ENCODE data around the gene KIAA0930. TPM values are rescaled to one million over a fixed set of nuclear protein-coding genes. Genes with fewer than 3 reads are reported as not detected.

The KIAA0930 gene
- total and polyA plus RNA-seq, 2 of the 4 experiments (the other 2 are of a cell fraction) = 25.3 to 34.1 TPM

GRCh38 chr22:45157907-45158306 lies 82.8 kb downstream of the KIAA0930 start:
- H4K8ac ChIP-seq (ENCODE audit: low read depth in 2 of 2, low read length in 2 of 2) = no peak overlapping the region
- peaks cover 20% of the 10 kb centered on the region for H3K4me1 ChIP-seq (ENCODE audit: control insufficient read depth, insufficient read depth, low read length)
- no peak overlapping the region for H2AK5ac ChIP-seq (ENCODE audit: low read depth, low read length)
- no peak overlapping the region for H3K4me3 ChIP-seq (ENCODE audit: insufficient read depth, low read depth, low read length)
- no peak overlapping the region for H3K23ac ChIP-seq (ENCODE audit: low read depth, low read length)
- no peak overlapping the region for H2BK20ac ChIP-seq (ENCODE audit: low read depth, low read length)
- no peak overlapping the region for H3K27ac ChIP-seq (ENCODE audit: insufficient read depth, low read length)
- CTCF ChIA-PET = no interaction called here
- H3K14ac ChIP-seq (replicated peaks; ENCODE audit: low read depth, low read length) = no peak overlapping the region
- no CpG with 5 or more reads among the region's 3 CpGs for WGBS, 2 experiments (ENCODE audit: extremely low coverage in 2 of 2, insufficient read length in 1 of 2)
- no peak overlapping the region for H3K4ac ChIP-seq (ENCODE audit: low read depth, low read length)
- H2BK120ac ChIP-seq (ENCODE audit: low read depth, low read length) = no peak overlapping the region
- peaks cover 8% of the 10 kb centered on the region for H3K36me3 ChIP-seq (ENCODE audit: control insufficient read depth, insufficient read depth, low read length)
- no peaks in the 10 kb centered on the region for H3K9me3 ChIP-seq (ENCODE audit: control insufficient read depth, insufficient read depth, low read length)
- peaks cover 34 to 78% of the 10 kb centered on the region in 2 experiments for H3K79me1 ChIP-seq (ENCODE audit: low read depth in 1 of 2, low read length in 2 of 2)
- peaks cover 24% of the 10 kb centered on the region for H3K9me1 ChIP-seq (ENCODE audit: insufficient read depth, low read length)
- POLR2A ChIA-PET (ENCODE audit: unreplicated experiment) = interaction anchor here (0.7 kb wide), 1 partner anchor 23 kb away, joined by 4 read pairs; no protein-coding TSS in a partner anchor
- no peak overlapping the region for H2BK15ac ChIP-seq (ENCODE audit: low read depth, low read length)
- no peak overlapping the region for H2BK5ac ChIP-seq (ENCODE audit: low read depth, low read length, poor library complexity, severe bottlenecking)
- TF ChIP-seq MAFK (IDR thresholded peaks at IDR 0.05; ENCODE audit: low read depth, low read length) (no peak), MXI1 (IDR thresholded peaks at IDR 0.05; ENCODE audit: borderline replicate concordance, low read depth, low read length) (no peak), ELK1 (IDR thresholded peaks at IDR 0.05; ENCODE audit: borderline replicate concordance, low read depth, low read length) (no peak), RCOR1 (IDR thresholded peaks at IDR 0.05; ENCODE audit: insufficient replicate concordance, low read length) (no peak), CEBPB (IDR thresholded peaks at IDR 0.05; ENCODE audit: low read depth, low read length) (no peak), MAZ (IDR thresholded peaks at IDR 0.05; ENCODE audit: borderline replicate concordance, low read depth, low read length) (no peak), CTCF (conservative IDR thresholded peaks at IDR 0.05; ENCODE audit: low read depth, low read length) (no peak), RAD21 (IDR thresholded peaks at IDR 0.05; ENCODE audit: low read length) (no peak), RFX5 (IDR thresholded peaks at IDR 0.05; ENCODE audit: low read depth, low read length) (no peak), SMC3 (IDR thresholded peaks at IDR 0.05; ENCODE audit: low read depth, low read length) (no peak), CHD1 (IDR thresholded peaks at IDR 0.05; ENCODE audit: low read depth, low read length) (no peak), NFE2L2 (IDR thresholded peaks at IDR 0.05; ENCODE audit: low read depth, low read length) (no peak)
- no peak overlapping the region for H3K56ac ChIP-seq (ENCODE audit: extremely low read depth, insufficient read depth, low read length)
- ATAC-seq (ENCODE audit: low read depth) (no peak), DNase-seq (no peak)
- H3K18ac ChIP-seq (ENCODE audit: low read depth, low read length) = no peak overlapping the region
- no peak overlapping the region for H4K91ac ChIP-seq (ENCODE audit: insufficient read depth, low read depth, low read length)
- intact Hi-C loops (cut with micrococcal nuclease) = no loop called here
- dilution Hi-C loops (cut with HindIII; ENCODE audit: low sequenced_read_pairs, unreplicated experiment) = no loop called here
- no peak overlapping the region for H3K9ac ChIP-seq (ENCODE audit: low read depth, low read length)
- in situ Hi-C loops (cut with MboI; ENCODE audit: low sequenced_read_pairs) = no loop called here
- no peak overlapping the region for H4K5ac ChIP-seq (ENCODE audit: low read depth, low read length)
- H2AFZ ChIP-seq (replicated peaks; ENCODE audit: low read length, poor library complexity) = no peak overlapping the region
- no peak overlapping the region for H3K4me2 ChIP-seq (ENCODE audit: low read depth, low read length)
- H2AK9ac ChIP-seq (replicated peaks; ENCODE audit: low read depth, low read length, poor library complexity) = no peak overlapping the region
- H3K27me3 ChIP-seq (ENCODE audit: control insufficient read depth, insufficient read depth, low read length) = no peaks in the 10 kb centered on the region
- BruUV-seq (replicated peaks) = no TSS peak
- H4K20me1 ChIP-seq (ENCODE audit: insufficient read depth, low read length) = no peaks in the 10 kb centered on the region; the same call in 1 of the 2 replicates
